HepG2 (cell line): ENCODE results near the gene RESP18. TPM values are rescaled to one million over a fixed set of nuclear protein-coding genes. Genes with fewer than 3 reads are reported as not detected.

Experiments used
- CENPT ChIP-seq: sonication (generic); formaldehyde crosslinking; IDR thresholded peaks from 2 replicates; pipeline ENCODE4 v1.8.0; 2022; ENCODE audit warnings: low read depth, mild to moderate bottlenecking, moderate library complexity, missing genetic modification reagents
- EED ChIP-seq: sonication (generic); formaldehyde crosslinking; IDR thresholded peaks from 2 replicates; pipeline ENCODE4 v1.5.0; 2020; ENCODE audit warnings: mild to moderate bottlenecking, missing genetic modification reagents
- EHMT2 ChIP-seq: fragments of 200-600 bp; sonication (generic); IDR thresholded peaks from 2 replicates; pipeline ENCODE4 v1.7.0; 2017; ENCODE audit warnings: antibody characterized with exemption, low read depth, low read length, borderline replicate concordance
- GATAD2A ChIP-seq: IDR thresholded peaks from 2 replicates; pipeline ENCODE4 v1.6.1; 2016
- HMG20B ChIP-seq: conservative IDR thresholded peaks from 2 replicates; pipeline ENCODE4 v1.6.1; 2016; ENCODE audit warnings: missing genetic modification reagents, missing compliant biosample characterization
- HMGXB4 ChIP-seq, 2 experiments: sonication (generic) in 1 of 2; formaldehyde crosslinking in 1 of 2; IDR thresholded peaks; 2 replicates each; pipeline versions ENCODE4 v1.4.0 to v1.6.1; 2018 to 2020; ENCODE audit warnings: missing genetic modification reagents in 2 of 2, borderline replicate concordance in 1 of 2, low read depth in 1 of 2, mild to moderate bottlenecking in 1 of 2, missing biosample characterization in 1 of 2
- HNF4A ChIP-seq: sonication (generic); formaldehyde crosslinking; IDR thresholded peaks from 2 replicates; pipeline ENCODE4 v1.4.0; 2020; ENCODE audit warnings: missing genetic modification reagents
- JARID2 ChIP-seq: sonication (generic); formaldehyde crosslinking; IDR thresholded peaks from 2 replicates; pipeline ENCODE4 v1.8.1; 2023; ENCODE audit warnings: missing genetic modification reagents, inconsistent platforms; ENCODE audit not compliant: insufficient replicate concordance
- KLF6 ChIP-seq: IDR thresholded peaks from 2 replicates; pipeline ENCODE4 v1.8.0; 2016; ENCODE audit warnings: missing biosample characterization, missing genetic modification reagents
- MBNL3 ChIP-seq: fragments of 250-450 bp; sonication (Bioruptor Pico); conservative IDR thresholded peaks from 2 replicates; pipeline ENCODE4 v1.8.0; 2022; ENCODE audit warnings: mild to moderate bottlenecking, inconsistent platforms
- MTF2 ChIP-seq: sonication (generic); formaldehyde crosslinking; IDR thresholded peaks from 2 replicates; pipeline ENCODE4 v1.5.0; 2020; ENCODE audit warnings: missing genetic modification reagents, borderline replicate concordance
- NCOR1 ChIP-seq: fragments of 200-600 bp; sonication (generic); IDR thresholded peaks from 2 replicates; pipeline ENCODE4 v1.7.0; 2017; ENCODE audit warnings: antibody characterized with exemption, low read length, borderline replicate concordance
- PAX8 ChIP-seq: sonication (generic); formaldehyde crosslinking; IDR thresholded peaks from 2 replicates; pipeline ENCODE4 v1.8.0; 2022; ENCODE audit warnings: mild to moderate bottlenecking, missing genetic modification reagents, borderline replicate concordance
- SMAD3 ChIP-seq: sonication (generic); formaldehyde crosslinking; IDR thresholded peaks from 2 replicates; pipeline ENCODE4 v1.4.0; 2020; ENCODE audit warnings: missing genetic modification reagents
- SSRP1 ChIP-seq: IDR thresholded peaks from 2 replicates; pipeline ENCODE4 v1.6.1; 2016; ENCODE audit warnings: control low read depth
- ZNF124 ChIP-seq: sonication (generic); formaldehyde crosslinking; IDR thresholded peaks from 2 replicates; pipeline ENCODE4 v1.4.0; 2020; ENCODE audit warnings: missing genetic modification reagents
- ZNF337 ChIP-seq: sonication (generic); formaldehyde crosslinking; IDR thresholded peaks from 2 replicates; pipeline ENCODE4 v1.5.1; 2020; ENCODE audit warnings: missing genetic modification reagents, low read depth, mild to moderate bottlenecking, borderline replicate concordance
- ZNF496 ChIP-seq: sonication (generic); formaldehyde crosslinking; IDR thresholded peaks from 2 replicates; pipeline ENCODE4 v1.8.1; 2023; ENCODE audit warnings: mild to moderate bottlenecking, moderate library complexity, missing genetic modification reagents; ENCODE audit not compliant: insufficient replicate concordance
- ZNF503 ChIP-seq: sonication (generic); formaldehyde crosslinking; IDR thresholded peaks from 2 replicates; pipeline ENCODE4 v1.4.0; 2020; ENCODE audit warnings: missing genetic modification reagents
- ZNF513 ChIP-seq: sonication (generic); formaldehyde crosslinking; conservative IDR thresholded peaks from 2 replicates; pipeline ENCODE4 v1.5.0; 2020; ENCODE audit warnings: missing genetic modification reagents
- ZNF546 ChIP-seq: sonication (generic); formaldehyde crosslinking; conservative IDR thresholded peaks from 2 replicates; pipeline ENCODE4 v1.8.1; 2023; ENCODE audit warnings: mild to moderate bottlenecking, missing genetic modification reagents
- ZNF703 ChIP-seq: sonication (generic); formaldehyde crosslinking; IDR thresholded peaks from 2 replicates; pipeline ENCODE4 v1.5.1; 2020; ENCODE audit warnings: missing genetic modification reagents, mild to moderate bottlenecking, moderate library complexity, borderline replicate concordance
- ZNF75D ChIP-seq: sonication (generic); formaldehyde crosslinking; IDR thresholded peaks from 2 replicates; pipeline ENCODE4 v1.8.1; 2023; ENCODE audit warnings: missing genetic modification reagents, mild to moderate bottlenecking, borderline replicate concordance
- ZNF777 ChIP-seq: sonication (generic); formaldehyde crosslinking; IDR thresholded peaks from 2 replicates; pipeline ENCODE4 v1.4.0; 2020; ENCODE audit warnings: missing genetic modification reagents
- ZNF879 ChIP-seq: sonication (generic); formaldehyde crosslinking; IDR thresholded peaks from 2 replicates; pipeline ENCODE4 v1.8.1; 2023; ENCODE audit warnings: missing genetic modification reagents
- polyA plus RNA-seq, 8 experiments: library from polyadenylated mRNA; depleted of rRNA in 3 of 8; stranded (reverse) in 7 of 8; unstranded in 1 of 8; fragments of >200 nt; fragmentation: Illumina TruSeq in 4 of 8; extraction: Trizol in 4 of 8; gene quantifications; 2 replicates each; pipeline versions ENCODE4 v1.2.1 to v1.2.3, GENCODE V29; 2011 to 2016; ENCODE audit warnings: low read depth in 4 of 8, missing spikeins in 1 of 8, mixed read lengths in 1 of 8; ENCODE audit not compliant: insufficient read depth in 1 of 8
- total RNA-seq, 5 experiments: library from RNA; depleted of rRNA; stranded (reverse); fragments of >200 nt; fragmentation: Illumina TruSeq; extraction: Trizol; gene quantifications; 2 replicates each; pipeline ENCODE4 v1.2.3, GENCODE V29; 2016; ENCODE audit warnings: low read depth in 1 of 5

RESP18 gene
- total and polyA plus RNA-seq, 2 of the 13 experiments (the other 11 are each of a cell fraction or from before 2014, with no cell fraction given), result not detected

- TF ChIP-seq ZNF503 (CRISPR knock-in tag) (peak; percentile 92), MBNL3 (CRISPR knock-in tag) (no peak), ZNF496 (CRISPR knock-in tag) (no peak), ZNF777 (CRISPR knock-in tag) (peak; percentile 79; the same call in 1 of the 2 replicates), HNF4A (CRISPR knock-in tag) (no peak), ZNF124 (CRISPR knock-in tag) (peak; percentile 98), ZNF337 (no peak), SSRP1 (no peak), ZNF75D (CRISPR knock-in tag) (peak; percentile 92; the same call in 1 of the 2 replicates), JARID2 (CRISPR knock-in tag) (peak; percentile 97), CENPT (CRISPR knock-in tag) (0 out of 2 replicates have a peak, but pooled peaks have one; percentile 92), EED (CRISPR knock-in tag) (peak; percentile 77), MTF2 (CRISPR knock-in tag) (peak; percentile 77; the same call in 1 of the 2 replicates), KLF6 (CRISPR knock-in tag) (peak; percentile 99), HMGXB4 (CRISPR knock-in tag; IDR thresholded peaks at IDR 0.05; ENCODE audit: borderline replicate concordance in 1 of 2, low read depth in 1 of 2) (peak; percentile 41 to 60; a peak in 2 of 4 replicates), NCOR1 (no peak), EHMT2 (peak; percentile 95; the same call in 1 of the 2 replicates), ZNF703 (CRISPR knock-in tag) (no peak), SMAD3 (CRISPR knock-in tag) (peak; percentile 99), ZNF879 (CRISPR knock-in tag) (0 out of 2 replicates have a peak, but pooled peaks have one; percentile 65), PAX8 (CRISPR knock-in tag) (peak; percentile 97; the same call in 1 of the 2 replicates), GATAD2A (CRISPR knock-in tag) (peak; percentile 62), ZNF546 (CRISPR knock-in tag) (peak; percentile 90), ZNF513 (CRISPR knock-in tag) (no peak), HMG20B (CRISPR knock-in tag) (peak; percentile 89)
These were observed 24.1 kb downstream of the RESP18 start (continued) for GRCh38 chr2:219308142-219309101.
